Brain microvascular endothelial cell (primary cell): Measurements from ENCODE around the gene NDUFC2.

Experiments used
- DNase-seq: peaks from one replicate; pipeline ENCODE4 v3.0.0-alpha.2; 2020
- H3K27ac ChIP-seq: fragments of 250-450 bp; sonication (Bioruptor Pico); 2 replicates; pipeline ENCODE4 v1.5.1; 2020; ENCODE audit warnings: mild to moderate bottlenecking, moderate library complexity
- H3K27me3 ChIP-seq: fragments of 250-450 bp; sonication (Bioruptor Pico); replicated peaks from 2 replicates; pipeline ENCODE4 v1.5.1; 2020; ENCODE audit warnings: mild to moderate bottlenecking
- H3K36me3 ChIP-seq: fragments of 250-450 bp; sonication (Bioruptor Pico); replicated peaks from 2 replicates; pipeline ENCODE4 v1.5.1; 2020; ENCODE audit warnings: mild to moderate bottlenecking
- H3K4me3 ChIP-seq: 2 replicates; pipeline ENCODE4 v1.5.1; 2011; ENCODE audit warnings: low read depth, mild to moderate bottlenecking, control low read depth, low read length, moderate library complexity
- CTCF ChIP-seq: IDR thresholded peaks from 2 replicates; pipeline ENCODE4 v1.5.1; 2011; ENCODE audit warnings: low read depth, mild to moderate bottlenecking, moderate library complexity, low read length, control low read depth, inconsistent platforms; ENCODE audit errors: missing control alignments
- in situ Hi-C: cut with HindIII; loops from 2 replicates; pipeline ENCODE4 v1.10.0; 2017; ENCODE audit warnings: low sequenced_read_pairs, low pct_ligation_motif_present

NDUFC2 gene

GRCh38 chr11:78067704-78068103 is 12.0 kb downstream of the NDUFC2 start:
- no peak overlapping the region for H3K4me3 ChIP-seq
- no peaks in the 10 kb centered on the region for H3K27me3 ChIP-seq
- H3K36me3 ChIP-seq: peaks cover 28% of the 10 kb centered on the region
- in situ Hi-C loops: no loop called here
- no peak overlapping the region for H3K27ac ChIP-seq
- DNase-seq: no peak
- TF ChIP-seq CTCF: no peak

- in situ Hi-C loops: no loop called here
- no peak for TF ChIP-seq CTCF
- no peak overlapping the region for H3K4me3 ChIP-seq
- H3K27ac ChIP-seq: no peak overlapping the region
- no peak for DNase-seq
- H3K27me3 ChIP-seq: no peaks in the 10 kb centered on the region
- H3K36me3 ChIP-seq: peaks cover 24% of the 10 kb centered on the region
These were observed 13.2 kb downstream of the NDUFC2 start for GRCh38 chr11:78066471-78066870.

- DNase-seq: no peak
- Histone ChIP-seq H3K36me3 (peaks cover 17% of the 10 kb centered on the region), H3K4me3 (no peak overlapping the region), H3K27me3 (no peaks in the 10 kb centered on the region), H3K27ac (no peak overlapping the region)
- no peak for TF ChIP-seq CTCF
- in situ Hi-C loops: no loop called here
These were observed 14.5 kb downstream of the NDUFC2 start for GRCh38 chr11:78065203-78065602.

GRCh38 chr11:78063440-78064181 is 16.1 kb downstream of the NDUFC2 start, which contains the start of gene THRSP:
Gene THRSP, plus strand, starts transcription at chr11:78063861. Its CDS starts 21 bp downstream, at chr11:78063882.
- H3K36me3 ChIP-seq: peaks cover 8% of the 10 kb centered on the region
- no peak for DNase-seq
- no peak within 1 kb of the TSS for H3K4me3 ChIP-seq
- TF ChIP-seq CTCF: no peak
- in situ Hi-C loops: no loop called here
- H3K27me3 ChIP-seq: no peaks in the 10 kb centered on the region
- no peak within 1 kb of the TSS for H3K27ac ChIP-seq

- in situ Hi-C loops: no loop called here
- no peaks in the 10 kb centered on the region for H3K27me3 ChIP-seq
These were observed 17.0 kb downstream of the NDUFC2 start for GRCh38 chr11:78062671-78063070.

More at GRCh38 chr11:78062671-78063070, 17.0 kb downstream of the NDUFC2 start:
- DNase-seq: no peak
- Histone ChIP-seq H3K36me3 (peaks cover 4% of the 10 kb centered on the region), H3K4me3 (no peak overlapping the region), H3K27ac (no peak overlapping the region)
- no peak for TF ChIP-seq CTCF
